Endothelial cell of umbilical vein (primary cell): Measurements from ENCODE around the gene WDR72. TPM values are rescaled to one million over a fixed set of nuclear protein-coding genes. Genes with fewer than 3 reads are reported as not detected.

Experiments
- BruUV-seq: library from RNA; stranded (reverse); fragments of 400-500 nt; replicated peaks from 2 replicates; lab custom pipeline; 2021; lab: Mats Ljungman, UMichigan
- CTCF ChIA-PET: fragments of 300-600, 350-600 bp; sonication (Branson Sonifier 250); formaldehyde crosslinking; loops from one replicate; lab custom pipeline; 2021; ENCODE audit warnings: antibody characterized with exemption, inconsistent platforms; lab: Charles Lee
- POLR2A ChIA-PET: fragments of 300-600, 350-600 bp; sonication (Branson Sonifier 250); formaldehyde crosslinking; loops from one replicate; lab custom pipeline; 2021; ENCODE audit warnings: antibody characterized with exemption, inconsistent platforms; lab: Charles Lee
- DNase-seq: peaks from one replicate; pipeline ENCODE4 v3.0.0-alpha.2; 2011; ENCODE audit warnings: low read depth, low spot score
- FAIRE-seq: peaks from 2 replicates; lab custom pipeline; 2011; peaks lifted over from hg19 to GRCh38; lab: Jason Lieb, UNC
- H2AFZ ChIP-seq: 2 replicates; pipeline ENCODE4 v1.6.0; 2012; ENCODE audit warnings: low read depth, low read length, control low read depth, inconsistent platforms
- H3K27ac ChIP-seq: 2 replicates; pipeline ENCODE4 v1.5.1; 2011; ENCODE audit warnings: low read depth, mild to moderate bottlenecking, control low read depth, low read length, moderate library complexity; ENCODE audit not compliant: insufficient read depth
- H3K27me3 ChIP-seq, 2 experiments: 2 replicates each; pipeline versions ENCODE4 v1.6.0 to v1.6.1; 2011; ENCODE audit warnings: low read length in 2 of 2, mixed read lengths in 1 of 2; ENCODE audit not compliant: control insufficient read depth in 2 of 2, insufficient read depth in 2 of 2
- H3K36me3 ChIP-seq, 2 experiments: 2 replicates in 1 of 2; 3 replicates in 1 of 2; pipeline ENCODE4 v1.5.1; 2011; ENCODE audit warnings: low read length in 2 of 2, mild to moderate bottlenecking in 1 of 2, moderate library complexity in 1 of 2; ENCODE audit not compliant: control insufficient read depth in 2 of 2, insufficient read depth in 2 of 2; ENCODE audit errors: extremely low read depth in 1 of 2
- H3K4me1 ChIP-seq: 3 replicates; pipeline ENCODE4 v1.5.1; 2011; ENCODE audit warnings: mild to moderate bottlenecking, low read length; ENCODE audit not compliant: control insufficient read depth, insufficient read depth; ENCODE audit errors: extremely low read depth
- H3K4me2 ChIP-seq: 2 replicates; pipeline ENCODE4 v1.6.1; 2011; ENCODE audit warnings: low read length, control low read depth, mixed read lengths; ENCODE audit not compliant: insufficient read depth
- H3K4me3 ChIP-seq, 3 experiments: fragments of 200-600 bp in 1 of 3; sonication (generic), shearing (Covaris generic) in 1 of 3; replicated peaks in 1 of 3; 2 replicates each; pipeline ENCODE4 v1.5.1; 2011 to 2016; ENCODE audit warnings: control low read depth in 3 of 3, low read length in 3 of 3, mild to moderate bottlenecking in 2 of 3, inconsistent platforms in 1 of 3, low read depth in 1 of 3, moderate library complexity in 1 of 3; ENCODE audit not compliant: insufficient read depth in 1 of 3
- H3K79me2 ChIP-seq: 2 replicates; pipeline ENCODE4 v1.6.0; 2012; ENCODE audit warnings: low read length, inconsistent platforms; ENCODE audit not compliant: control insufficient read depth, insufficient read depth
- H3K9ac ChIP-seq: replicated peaks from 2 replicates; pipeline ENCODE3; 2011; ENCODE audit warnings: low read length, control low read depth; ENCODE audit not compliant: insufficient read depth; ENCODE audit errors: extremely low read depth
- H3K9me1 ChIP-seq: replicated peaks from 3 replicates; pipeline ENCODE4 v1.6.0; 2011; ENCODE audit warnings: mild to moderate bottlenecking, low read length; ENCODE audit not compliant: control insufficient read depth, insufficient read depth; ENCODE audit errors: extremely low read depth
- H3K9me3 ChIP-seq: replicated peaks from 2 replicates; pipeline ENCODE4 v1.5.1; 2012; ENCODE audit warnings: low read length, inconsistent platforms; ENCODE audit not compliant: control insufficient read depth, insufficient read depth
- H4K20me1 ChIP-seq: replicated peaks from 2 replicates; pipeline ENCODE3; 2011; ENCODE audit warnings: mild to moderate bottlenecking, low read length; ENCODE audit not compliant: control insufficient read depth, insufficient read depth; ENCODE audit errors: extremely low read depth
- EZH2 ChIP-seq: IDR thresholded peaks from 2 replicates; pipeline ENCODE4 v1.6.1; 2012; ENCODE audit warnings: borderline replicate concordance, low read depth, mild to moderate bottlenecking, moderate library complexity, low read length, inconsistent platforms; ENCODE audit not compliant: severe bottlenecking
- FOS ChIP-seq: IDR thresholded peaks from 2 replicates; pipeline ENCODE4 v1.6.1; 2011; ENCODE audit warnings: mild to moderate bottlenecking, low read length, moderate library complexity, borderline replicate concordance; ENCODE audit not compliant: insufficient read depth
- GATA2 ChIP-seq: IDR thresholded peaks from 2 replicates; pipeline ENCODE4 v1.7.0; 2011; ENCODE audit warnings: low read depth, mild to moderate bottlenecking, moderate library complexity, mixed read lengths, low read length; ENCODE audit not compliant: insufficient read length, insufficient read depth
- JUN ChIP-seq: IDR thresholded peaks from 2 replicates; pipeline ENCODE4 v1.6.1; 2011; ENCODE audit warnings: borderline replicate concordance, low read depth; ENCODE audit not compliant: insufficient read length, insufficient read depth
- MYC ChIP-seq: IDR thresholded peaks from one replicate; pipeline ENCODE4 v1.6.1; 2011; ENCODE audit warnings: mild to moderate bottlenecking, low read depth, low read length
- POLR2A ChIP-seq: IDR thresholded peaks from 2 replicates; pipeline ENCODE4 v1.6.1; 2012; ENCODE audit warnings: low read depth, mild to moderate bottlenecking, control low read depth, low read length
- POLR2AphosphoS5 ChIP-seq: IDR thresholded peaks from 2 replicates; pipeline ENCODE4 v1.6.1; 2012; ENCODE audit warnings: low read depth, mild to moderate bottlenecking, control low read depth, low read length, moderate library complexity; ENCODE audit not compliant: insufficient read depth
- dilution Hi-C: fragments of 300-500 bp; cut with MboI; formaldehyde crosslinking; loops from one replicate; pipeline ENCODE4 v1.15.0; 2019; ENCODE audit warnings: low sequenced_read_pairs; ENCODE audit not compliant: extremely low pct_ligation_motif_present
- intact Hi-C: fragments of 100-400 bp; cut with micrococcal nuclease; formaldehyde crosslinking; loops from one replicate; pipeline ENCODE4 v1.10.0; 2022
- polyA plus RNA-seq, 4 experiments: library from polyadenylated mRNA; depleted of rRNA in 3 of 4; stranded (reverse) in 3 of 4; unstranded in 1 of 4; fragments of >200 nt; gene quantifications; 2 replicates each; pipeline versions ENCODE4 v1.2.1 to v1.2.3, GENCODE V29; 2011 to 2012; ENCODE audit warnings: missing spikeins in 1 of 4
- total RNA-seq: library from RNA; stranded (reverse); gene quantifications from 2 replicates; pipeline ENCODE4 v1.2.3, GENCODE V29; 2021
- TF ChIP-seq, protein P1 (sequence below): IDR thresholded peaks from 2 replicates; pipeline ENCODE4 v1.6.1; 2011; ENCODE audit not compliant: insufficient read depth, insufficient read length
- TF ChIP-seq, protein P2 (sequence below), 2 donors: IDR thresholded peaks; 1 replicate in 1 of 2; 2 replicates in 1 of 2; pipeline ENCODE4 v1.5.1; 2011; ENCODE audit warnings: low read length in 2 of 2, mild to moderate bottlenecking in 2 of 2, moderate library complexity in 2 of 2, control low read depth in 1 of 2, inconsistent platforms in 1 of 2, low read depth in 1 of 2; ENCODE audit not compliant: insufficient read depth in 1 of 2; ENCODE audit errors: extremely low read depth in 1 of 2

WDR72 gene
- total and polyA plus RNA-seq, 2 donors (not counting 3 experiments of a cell fraction or from before 2014, with no cell fraction given): not detected

DNA sequence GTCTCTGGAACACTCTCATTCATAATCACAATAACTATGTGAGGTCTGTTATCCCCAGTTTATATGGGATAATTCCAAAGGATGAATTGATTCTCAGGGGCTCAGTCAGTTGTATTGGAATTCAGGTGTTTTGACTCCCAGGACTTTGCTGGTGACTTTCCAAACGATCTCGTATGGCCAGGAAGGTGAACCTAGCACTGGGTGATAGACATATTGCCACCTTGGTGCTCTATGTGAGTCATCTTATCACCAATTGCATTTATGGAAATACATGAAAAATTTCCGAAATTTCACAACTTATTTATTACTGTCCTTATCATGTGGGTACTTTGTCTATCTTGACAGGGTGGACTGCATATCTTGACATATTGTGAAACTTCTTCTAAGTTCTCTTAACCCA is 287.3 kb downstream of the WDR72 start:
- H3K4me3 ChIP-seq: no peak overlapping the region
- H2AFZ ChIP-seq: no peak overlapping the region
- H3K9ac ChIP-seq: no peak overlapping the region
- no peaks in the 10 kb centered on the region for H3K36me3 ChIP-seq
- DNase-seq (no peak), FAIRE-seq (no peak)
- H3K79me2 ChIP-seq: no peaks in the 10 kb centered on the region
- TF ChIP-seq EZH2: no peak
- no peak for TF ChIP-seq FOS
- TF ChIP-seq, protein P1, sequence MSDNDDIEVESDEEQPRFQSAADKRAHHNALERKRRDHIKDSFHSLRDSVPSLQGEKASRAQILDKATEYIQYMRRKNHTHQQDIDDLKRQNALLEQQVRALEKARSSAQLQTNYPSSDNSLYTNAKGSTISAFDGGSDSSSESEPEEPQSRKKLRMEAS: no peak
- TF ChIP-seq, protein P2, sequence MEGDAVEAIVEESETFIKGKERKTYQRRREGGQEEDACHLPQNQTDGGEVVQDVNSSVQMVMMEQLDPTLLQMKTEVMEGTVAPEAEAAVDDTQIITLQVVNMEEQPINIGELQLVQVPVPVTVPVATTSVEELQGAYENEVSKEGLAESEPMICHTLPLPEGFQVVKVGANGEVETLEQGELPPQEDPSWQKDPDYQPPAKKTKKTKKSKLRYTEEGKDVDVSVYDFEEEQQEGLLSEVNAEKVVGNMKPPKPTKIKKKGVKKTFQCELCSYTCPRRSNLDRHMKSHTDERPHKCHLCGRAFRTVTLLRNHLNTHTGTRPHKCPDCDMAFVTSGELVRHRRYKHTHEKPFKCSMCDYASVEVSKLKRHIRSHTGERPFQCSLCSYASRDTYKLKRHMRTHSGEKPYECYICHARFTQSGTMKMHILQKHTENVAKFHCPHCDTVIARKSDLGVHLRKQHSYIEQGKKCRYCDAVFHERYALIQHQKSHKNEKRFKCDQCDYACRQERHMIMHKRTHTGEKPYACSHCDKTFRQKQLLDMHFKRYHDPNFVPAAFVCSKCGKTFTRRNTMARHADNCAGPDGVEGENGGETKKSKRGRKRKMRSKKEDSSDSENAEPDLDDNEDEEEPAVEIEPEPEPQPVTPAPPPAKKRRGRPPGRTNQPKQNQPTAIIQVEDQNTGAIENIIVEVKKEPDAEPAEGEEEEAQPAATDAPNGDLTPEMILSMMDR (IDR thresholded peaks at IDR 0.05; ENCODE audit: extremely low read depth in 1 of 2, insufficient read depth in 1 of 2, low read depth in 1 of 2, low read length in 2 of 2): no peak
- no peak for TF ChIP-seq JUN
- no peak for TF ChIP-seq POLR2A
- no peak for TF ChIP-seq GATA2
- TF ChIP-seq MYC: no peak
- TF ChIP-seq POLR2AphosphoS5: no peak
- H3K27ac ChIP-seq: no peak overlapping the region
- ChIA-PET POLR2A (no interaction called here), CTCF (no interaction called here)
- no peaks in the 10 kb centered on the region for H3K4me1 ChIP-seq
- H3K27me3 ChIP-seq: no peaks in the 10 kb centered on the region
- no peaks in the 10 kb centered on the region for H3K9me3 ChIP-seq
- intact Hi-C loops (no loop called here), dilution Hi-C loops (no loop called here)
- H3K9me1 ChIP-seq: no peaks in the 10 kb centered on the region
- BruUV-seq: no TSS peak
- no peaks in the 10 kb centered on the region for H4K20me1 ChIP-seq
- H3K4me2 ChIP-seq: no peak overlapping the region
